Measurements from ENCODE around the gene SARDH.

SARDH gene

GRCh38 chr9:133763272-133764183, 25.4 kb upstream of the SARDH start:
- no peak for TF ChIP-seq CTCF (conservative IDR thresholded peaks at IDR 0.05; ENCODE audit: low read depth, low read length)
- Histone ChIP-seq H3K4me2 (no peak overlapping the region), H3K9ac (no peak overlapping the region), H3K36me3 (ENCODE audit: insufficient read depth) (no peaks in the 10 kb centered on the region), H3K4me1 (ENCODE audit: low read depth, poor library complexity, severe bottlenecking) (no peaks in the 10 kb centered on the region), H3K27ac (no peak overlapping the region), H3K4me3 (IDR thresholded peaks at IDR 0.05; ENCODE audit: insufficient read depth, low read depth, low read length) (no peak overlapping the region), H2AFZ (ENCODE audit: low read depth) (no peak overlapping the region), H3K27me3 (ENCODE audit: insufficient read depth, low read depth) (no peaks in the 10 kb centered on the region; the same call in 1 of the 2 replicates), H4K20me1 (ENCODE audit: insufficient read depth) (no peaks in the 10 kb centered on the region), H3K79me2 (ENCODE audit: insufficient read depth, low read depth) (no peaks in the 10 kb centered on the region)

- Histone ChIP-seq H3K79me2 (ENCODE audit: insufficient read depth, low read depth) (no peaks in the 10 kb centered on the region), H3K27ac (no peak overlapping the region), H4K20me1 (ENCODE audit: insufficient read depth) (no peaks in the 10 kb centered on the region), H3K4me1 (ENCODE audit: low read depth, poor library complexity, severe bottlenecking) (no peaks in the 10 kb centered on the region), H3K4me3 (IDR thresholded peaks at IDR 0.05; ENCODE audit: insufficient read depth, low read depth, low read length) (no peak overlapping the region), H2AFZ (ENCODE audit: low read depth) (no peak overlapping the region), H3K9ac (no peak overlapping the region), H3K4me2 (no peak overlapping the region), H3K36me3 (ENCODE audit: insufficient read depth) (no peaks in the 10 kb centered on the region), H3K27me3 (ENCODE audit: insufficient read depth, low read depth) (no peaks in the 10 kb centered on the region; the same call in 1 of the 2 replicates)
- TF ChIP-seq CTCF (conservative IDR thresholded peaks at IDR 0.05; ENCODE audit: low read depth, low read length): no peak
Measured at GRCh38 chr9:133762488-133763271, 24.5 kb upstream of the SARDH start.

GRCh38 chr9:133761641-133762248, 23.6 kb upstream of the SARDH start:
- TF ChIP-seq CTCF (conservative IDR thresholded peaks at IDR 0.05; ENCODE audit: low read depth, low read length): no peak
- H3K9ac ChIP-seq: no peak overlapping the region
- H3K4me2 ChIP-seq: no peak overlapping the region
- no peaks in the 10 kb centered on the region for H3K36me3 ChIP-seq (ENCODE audit: insufficient read depth)
- H3K4me1 ChIP-seq (ENCODE audit: low read depth, poor library complexity, severe bottlenecking): no peaks in the 10 kb centered on the region
- no peak overlapping the region for H3K4me3 ChIP-seq (IDR thresholded peaks at IDR 0.05; ENCODE audit: insufficient read depth, low read depth, low read length)
- H3K79me2 ChIP-seq (ENCODE audit: insufficient read depth, low read depth): no peaks in the 10 kb centered on the region
- H3K27me3 ChIP-seq (ENCODE audit: insufficient read depth, low read depth): peaks cover 2% of the 10 kb centered on the region; the same call in 1 of the 2 replicates
- no peak overlapping the region for H2AFZ ChIP-seq (ENCODE audit: low read depth)
- no peak overlapping the region for H3K27ac ChIP-seq
- no peaks in the 10 kb centered on the region for H4K20me1 ChIP-seq (ENCODE audit: insufficient read depth)

- H3K4me3 ChIP-seq (IDR thresholded peaks at IDR 0.05; ENCODE audit: insufficient read depth, low read depth, low read length): no peak overlapping the region
- H4K20me1 ChIP-seq (ENCODE audit: insufficient read depth): no peaks in the 10 kb centered on the region
Measured at GRCh38 chr9:133760713-133761290, 22.6 kb upstream of the SARDH start.

More at GRCh38 chr9:133760713-133761290, 22.6 kb upstream of the SARDH start:
- Histone ChIP-seq H3K27ac (no peak overlapping the region), H3K79me2 (ENCODE audit: insufficient read depth, low read depth) (no peaks in the 10 kb centered on the region), H2AFZ (ENCODE audit: low read depth) (no peak overlapping the region), H3K9ac (no peak overlapping the region), H3K4me1 (ENCODE audit: low read depth, poor library complexity, severe bottlenecking) (no peaks in the 10 kb centered on the region), H3K4me2 (no peak overlapping the region), H3K27me3 (ENCODE audit: insufficient read depth, low read depth) (peaks cover 4% of the 10 kb centered on the region; the same call in 1 of the 2 replicates), H3K36me3 (ENCODE audit: insufficient read depth) (no peaks in the 10 kb centered on the region)
- no peak for TF ChIP-seq CTCF (conservative IDR thresholded peaks at IDR 0.05; ENCODE audit: low read depth, low read length)

Data from KMS-11 (cell line).